GM18526 (cell line): ENCODE measurements around the gene TMEM132A.

Experiments
- POLR2A ChIP-seq: IDR thresholded peaks from 3 replicates; pipeline ENCODE4 v1.6.1; 2011; ENCODE audit not compliant: insufficient read length; ENCODE audit errors: extremely low read depth

The TMEM132A gene

GRCh38 chr11:60974726-60975125, 50.5 kb downstream of the TMEM132A start:
- no peak for TF ChIP-seq POLR2A

- TF ChIP-seq POLR2A: no peak
Measured at GRCh38 chr11:60977224-60977623, 53.0 kb downstream of the TMEM132A start.

GRCh38 chr11:60977836-60978235, 53.6 kb downstream of the TMEM132A start:
- no peak for TF ChIP-seq POLR2A

GRCh38 chr11:60978546-60979380, 54.5 kb downstream of the TMEM132A start:
- TF ChIP-seq POLR2A: no peak

GRCh38 chr11:60981515-60981914, 57.3 kb downstream of the TMEM132A start:
- no peak for TF ChIP-seq POLR2A

GRCh38 chr11:60982184-60982583, 57.9 kb downstream of the TMEM132A start:
- TF ChIP-seq POLR2A: no peak

- TF ChIP-seq POLR2A: no peak
Measured at GRCh38 chr11:60984149-60984548, 59.9 kb downstream of the TMEM132A start.

- no peak for TF ChIP-seq POLR2A
Measured at GRCh38 chr11:60984636-60985035, 60.4 kb downstream of the TMEM132A start.

- no peak for TF ChIP-seq POLR2A
Measured at GRCh38 chr11:60985501-60985900, 61.2 kb downstream of the TMEM132A start.

GRCh38 chr11:60985991-60986915, 62.0 kb downstream of the TMEM132A start:
- TF ChIP-seq POLR2A: no peak
